ENCODE data around the gene LCORL. TPM values are rescaled to one million over a fixed set of nuclear protein-coding genes. Genes with fewer than 3 reads are reported as not detected.

Gene LCORL
- polyA plus RNA-seq, 6 donors from 2014 or later, result 8.0 to 20.2 (median 16.7) TPM

DNA sequence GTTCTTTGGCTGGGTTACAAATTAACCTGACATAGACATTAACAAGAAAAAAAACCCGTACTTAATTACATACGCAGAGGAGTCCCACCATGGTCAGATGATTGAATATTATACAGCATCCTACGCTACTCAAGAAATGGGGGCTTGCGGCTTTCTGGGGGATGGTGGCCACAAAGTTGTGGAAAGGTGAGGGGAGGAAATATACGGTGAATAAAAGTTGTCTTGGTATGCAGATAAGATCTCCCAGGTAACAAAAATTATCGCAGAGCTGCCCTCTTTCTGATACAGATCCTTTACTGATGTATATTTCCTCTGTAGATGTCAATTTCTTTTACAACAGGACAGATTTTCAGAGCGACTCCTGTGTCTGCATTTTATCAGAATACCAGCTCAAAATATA, 211.9 kb downstream of the LCORL start:
- Mint-ChIP-seq H3K4me1 (peaks cover 41 to 61% (median 60%) of the 10 kb centered on the region in 3 donors), H3K27me3 (no peaks in the 10 kb centered on the region), H3K36me3 (peaks cover 0 to 5% of the 10 kb centered on the region in 2 donors), H3K27ac (peak overlapping the region; percentile 96 to 100 (median 99)), H3K4me3 (peak overlapping the region; percentile 90 to 100 (median 98)), H3K9me3 (no peaks in the 10 kb centered on the region)
- no peak for DNase-seq
- no peak for ATAC-seq (ENCODE audit: low read depth in 2 of 2)

DNA sequence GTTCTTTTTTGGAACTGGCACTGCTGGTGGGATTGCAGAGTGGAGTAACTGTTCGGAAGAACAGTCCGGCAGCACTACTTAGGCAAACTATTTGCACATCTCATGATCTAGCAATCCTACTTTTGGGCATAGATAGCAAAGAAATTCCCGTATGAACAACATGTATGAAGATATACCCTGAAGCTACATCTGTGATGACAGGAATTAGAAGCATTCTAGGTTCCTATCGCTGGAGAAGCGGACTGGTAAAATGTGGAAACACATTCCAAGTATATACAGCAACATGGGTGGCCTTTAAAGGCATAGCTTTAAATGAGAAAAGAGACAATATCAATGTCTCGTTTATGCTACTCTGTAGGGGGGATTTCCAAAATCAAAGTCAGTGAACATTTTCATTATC, 214.1 kb downstream of the LCORL start:
- Mint-ChIP-seq H3K27ac (peak overlapping the region in 2 of 6 donors; percentile 3 to 96), H3K27me3 (no peaks in the 10 kb centered on the region), H3K4me3 (peak overlapping the region in 5 of 8 donors; percentile 0 to 93 (median 49)), H3K36me3 (peaks cover 0 to 19% of the 10 kb centered on the region in 2 donors), H3K9me3 (no peaks in the 10 kb centered on the region), H3K4me1 (peaks cover 41 to 68% (median 60%) of the 10 kb centered on the region in 3 donors)
- no peak for ATAC-seq (ENCODE audit: low read depth in 2 of 2)
- DNase-seq, result no peak

DNA sequence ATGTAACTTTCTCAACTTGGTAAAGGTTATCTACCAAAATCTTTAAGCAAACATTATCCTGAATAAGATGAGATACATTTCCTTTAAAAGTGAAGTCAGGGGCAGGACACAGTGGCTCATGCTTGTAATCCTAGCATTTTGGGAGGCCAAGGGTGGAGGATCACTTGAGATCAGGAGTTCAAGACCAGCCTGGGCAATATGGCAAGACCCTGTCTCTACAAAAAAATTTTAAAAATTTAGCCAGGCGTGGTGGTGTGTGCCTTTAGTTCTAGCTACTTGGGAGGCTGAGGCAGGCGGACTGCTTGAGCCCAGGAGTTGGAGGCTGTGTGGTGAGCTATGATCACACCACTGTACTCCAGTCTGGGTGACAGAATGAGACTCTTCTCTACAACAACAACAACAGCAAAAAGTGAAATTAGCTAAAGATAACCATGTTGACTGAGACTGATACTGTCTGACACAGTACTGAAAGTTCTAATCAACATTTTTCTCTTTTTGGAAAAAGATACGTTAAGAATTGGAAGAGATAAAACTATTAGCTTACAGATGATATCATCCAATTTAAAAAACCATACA, 215.9 kb downstream of the LCORL start:
- H3K27me3 Mint-ChIP-seq, result no peaks in the 10 kb centered on the region
- no peak for ATAC-seq (ENCODE audit: low read depth in 2 of 2)
- peak overlapping the region in 1 of 8 donors; percentile 18 for H3K4me3 Mint-ChIP-seq
- H3K9me3 Mint-ChIP-seq, result no peaks in the 10 kb centered on the region
- peak overlapping the region in 3 of 6 donors; percentile 19 to 56 (median 27) for H3K27ac Mint-ChIP-seq
- no peak for DNase-seq
- peaks cover 34 to 60% (median 52%) of the 10 kb centered on the region in 3 donors for H3K4me1 Mint-ChIP-seq
- peaks cover 0 to 23% of the 10 kb centered on the region in 2 donors for H3K36me3 Mint-ChIP-seq

DNA sequence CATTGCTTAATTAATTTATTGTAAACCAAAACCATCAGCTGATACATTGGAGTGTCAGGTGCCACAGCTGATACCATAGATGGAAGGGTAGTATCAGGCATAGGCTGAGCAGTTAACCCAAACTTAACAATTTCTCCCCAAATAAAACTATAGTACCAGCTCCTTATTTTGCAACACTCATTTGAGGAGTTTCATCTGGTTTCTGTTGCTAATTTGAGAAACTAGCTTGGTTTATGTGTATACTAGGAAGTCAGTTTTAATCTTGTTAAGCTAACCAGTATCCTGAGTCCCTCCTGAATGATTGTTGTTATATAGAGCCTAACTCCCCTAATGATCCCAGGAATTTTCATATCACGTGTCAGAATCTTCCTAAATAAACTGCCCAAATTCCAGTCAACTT, 223.7 kb downstream of the LCORL start:
- no peaks in the 10 kb centered on the region for H3K9me3 Mint-ChIP-seq
- DNase-seq (no peak), ATAC-seq (ENCODE audit: low read depth in 2 of 2) (no peak)
- no peak overlapping the region for H3K4me3 Mint-ChIP-seq
- peaks cover 0 to 6% (median 0%) of the 10 kb centered on the region in 3 donors for H3K4me1 Mint-ChIP-seq
- H3K27me3 Mint-ChIP-seq, result no peaks in the 10 kb centered on the region
- H3K27ac Mint-ChIP-seq, result no peak overlapping the region
- H3K36me3 Mint-ChIP-seq, result peaks cover 0 to 11% of the 10 kb centered on the region in 2 donors

DNA sequence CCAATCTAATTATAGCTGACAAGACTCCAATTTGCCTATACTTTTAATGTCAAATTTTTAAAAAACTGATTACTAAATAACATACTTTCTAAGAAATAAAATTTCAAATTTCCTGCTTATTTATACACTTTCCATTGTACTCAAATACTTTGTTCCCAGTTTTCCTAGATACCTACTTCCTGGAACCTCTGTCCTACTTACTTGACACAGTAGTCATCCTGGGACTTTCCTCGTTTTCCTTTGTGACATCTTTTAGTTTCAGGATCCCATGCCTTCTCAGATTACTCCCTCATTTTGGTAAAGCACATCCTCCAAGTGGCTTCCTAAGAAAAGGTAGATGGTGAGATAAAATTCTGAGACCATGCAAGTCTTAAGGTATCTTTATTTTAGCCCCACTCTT, 226.8 kb downstream of the LCORL start:
- H3K36me3 Mint-ChIP-seq, result no peaks in the 10 kb centered on the region
- H3K4me1 Mint-ChIP-seq, result peaks cover 0 to 2% (median 0%) of the 10 kb centered on the region in 3 donors
- H3K4me3 Mint-ChIP-seq, result no peak overlapping the region
- ATAC-seq (ENCODE audit: low read depth in 2 of 2) (no peak), DNase-seq (no peak)
- peaks cover 0 to 3% (median 0%) of the 10 kb centered on the region in 7 donors for H3K9me3 Mint-ChIP-seq
- no peaks in the 10 kb centered on the region for H3K27me3 Mint-ChIP-seq
- peak overlapping the region in 1 of 6 donors; percentile 14 for H3K27ac Mint-ChIP-seq

Other genes with a start within 250 kb of the LCORL start
- gene FAM184B, start 240.1 kb downstream of the LCORL start, polyA plus RNA-seq (ENCODE audit: low read depth in 6 of 6), result not detected
- 10 to 100 TPM; 13.6 to 31.4 (median 18.6) TPM for gene DCAF16, start 211.0 kb downstream of the LCORL start, polyA plus RNA-seq (ENCODE audit: low read depth in 6 of 6)
- 1 to 10 TPM in 1 of 6 donors, under 1 TPM in 3, not detected in 2; 0.15 to 1.3 (median 0.34) TPM for gene NCAPG, start 210.8 kb downstream of the LCORL start, polyA plus RNA-seq (ENCODE audit: low read depth in 6 of 6)